HepG2 (cell line): ENCODE data around the gene CRISPLD2. TPM values are rescaled to one million over a fixed set of nuclear protein-coding genes. Genes with fewer than 3 reads are reported as not detected.

Experiments used
- ATAC-seq: fragments of 200-7000 bp; cut with Tn5 transposase; 3 replicates; pipeline ENCODE4 v1.9.1; 2020; ENCODE audit warnings: mild to moderate bottlenecking, moderate library complexity
- BruUV-seq: library from RNA; stranded (reverse); fragments of 400-500 nt; replicated peaks from 2 replicates; lab custom pipeline; 2021; lab: Mats Ljungman, UMichigan
- CTCF ChIA-PET: fragments of 300-600 bp; formaldehyde crosslinking; extraction: SDS; loops from one replicate; lab custom pipeline; 2021; ENCODE audit warnings: low total read pairs, inconsistent platforms, low intra/inter-chr PET ratio; lab: Yijun Ruan, JAX
- POLR2A ChIA-PET: fragments of 350-600 bp; sonication (Branson Sonifier 250); formaldehyde crosslinking; loops from one replicate; lab custom pipeline; 2020; ENCODE audit warnings: antibody characterized with exemption, inconsistent platforms; lab: Yijun Ruan, JAX
- DNase-seq: peaks from one replicate; pipeline ENCODE4 v3.0.0-alpha.2; 2015; ENCODE audit warnings: low spot score
- FAIRE-seq: peaks from 3 replicates; lab custom pipeline; 2011; peaks lifted over from hg19 to GRCh38; lab: Jason Lieb, UNC
- H2AFZ ChIP-seq: one replicate; pipeline ENCODE4 v1.6.1; 2011; ENCODE audit warnings: low read length, inconsistent platforms
- H3K27ac ChIP-seq: fragments of 300-600 bp; 3 replicates; pipeline ENCODE4 v1.8.0; 2011; ENCODE audit warnings: mixed run types, mild to moderate bottlenecking, mixed read lengths, low read length, inconsistent platforms; ENCODE audit not compliant: insufficient read depth; ENCODE audit errors: extremely low read length
- H3K27me3 ChIP-seq, 2 experiments: fragments of 200-600 bp in 1 of 2; 2 replicates in 1 of 2; 3 replicates in 1 of 2; pipeline versions ENCODE4 v1.6.0 to v1.8.0; 2011; ENCODE audit warnings: low read length in 2 of 2, mild to moderate bottlenecking in 2 of 2, moderate library complexity in 2 of 2, inconsistent platforms in 1 of 2; ENCODE audit not compliant: insufficient read depth in 2 of 2, control insufficient read depth in 1 of 2
- H3K36me3 ChIP-seq, 2 experiments: fragments of 200-600 bp in 1 of 2; replicated peaks in 1 of 2; 2 replicates in 1 of 2; 3 replicates in 1 of 2; pipeline versions ENCODE4 v1.5.1 to v1.8.0; 2011; ENCODE audit warnings: low read length in 2 of 2, inconsistent platforms in 1 of 2; ENCODE audit not compliant: insufficient read depth in 2 of 2, control insufficient read depth in 1 of 2
- H3K4me1 ChIP-seq: 2 replicates; pipeline ENCODE4 v1.5.1; 2012; ENCODE audit warnings: low read length, inconsistent platforms; ENCODE audit not compliant: insufficient read depth
- H3K4me2 ChIP-seq: 2 replicates; pipeline ENCODE4 v1.6.0; 2011; ENCODE audit warnings: low read depth, low read length, inconsistent platforms
- H3K4me3 ChIP-seq, 3 experiments: fragments of 200-600 bp in 1 of 3; sonication (generic), shearing (Covaris generic) in 1 of 3; replicated peaks in 1 of 3; 2 replicates each; pipeline ENCODE4 v1.5.1; 2011 to 2016; ENCODE audit warnings: low read length in 3 of 3, inconsistent platforms in 2 of 3, low read depth in 2 of 3, mild to moderate bottlenecking in 2 of 3, control low read depth in 1 of 3, mixed read lengths in 1 of 3; ENCODE audit not compliant: insufficient read depth in 1 of 3
- H3K79me2 ChIP-seq: one replicate; pipeline ENCODE4 v1.6.1; 2011; ENCODE audit warnings: low read length, inconsistent platforms; ENCODE audit not compliant: insufficient read depth
- H3K9ac ChIP-seq: 2 replicates; pipeline ENCODE4 v1.6.0; 2011; ENCODE audit warnings: mild to moderate bottlenecking, low read depth, low read length, inconsistent platforms; ENCODE audit not compliant: insufficient read depth
- H3K9me3 ChIP-seq: 2 replicates; pipeline ENCODE4 v1.5.1; 2012; ENCODE audit warnings: mild to moderate bottlenecking, low read length
- H4K20me1 ChIP-seq: 2 replicates; pipeline ENCODE4 v1.6.0; 2011; ENCODE audit warnings: inconsistent platforms, mild to moderate bottlenecking, low read length, moderate library complexity; ENCODE audit not compliant: insufficient read depth
- BRF2 ChIP-seq: sonication (generic); formaldehyde crosslinking; IDR thresholded peaks from 2 replicates; pipeline ENCODE4 v1.8.1; 2022; ENCODE audit warnings: mild to moderate bottlenecking, missing genetic modification reagents
- HIVEP1 ChIP-seq: sonication (generic); formaldehyde crosslinking; IDR thresholded peaks from 2 replicates; pipeline ENCODE4 v1.4.0; 2020; ENCODE audit warnings: mild to moderate bottlenecking, missing genetic modification reagents
- MIER2 ChIP-seq: IDR thresholded peaks from 2 replicates; pipeline ENCODE4 v1.6.1; 2016; ENCODE audit warnings: missing biosample characterization, missing genetic modification reagents
- MXI1 ChIP-seq: IDR thresholded peaks from 3 replicates; pipeline ENCODE4 v1.6.1; 2012; ENCODE audit warnings: low read depth, low read length, inconsistent platforms, borderline replicate concordance
- PBX3 ChIP-seq: sonication (generic); formaldehyde crosslinking; IDR thresholded peaks from 2 replicates; pipeline ENCODE4 v1.8.1; 2023; ENCODE audit warnings: missing genetic modification reagents, inconsistent platforms, borderline replicate concordance
- PRDM10 ChIP-seq: sonication (generic); formaldehyde crosslinking; IDR thresholded peaks from 2 replicates; pipeline ENCODE4 v1.4.0; 2020; ENCODE audit warnings: low read depth, missing genetic modification reagents
- RARA ChIP-seq: IDR thresholded peaks from 2 replicates; pipeline ENCODE4 v1.6.1; 2016; ENCODE audit warnings: missing genetic modification reagents, missing compliant biosample characterization
- SKI ChIP-seq: fragments of 450-650 bp; IDR thresholded peaks from one replicate; pipeline ENCODE4 v1.6.1; 2018; ENCODE audit warnings: mild to moderate bottlenecking; ENCODE audit not compliant: partially characterized antibody
- TBP ChIP-seq: sonication (generic); formaldehyde crosslinking; IDR thresholded peaks from 2 replicates; pipeline ENCODE4 v1.5.0; 2020; ENCODE audit warnings: missing genetic modification reagents
- ZBTB25 ChIP-seq: IDR thresholded peaks from 2 replicates; pipeline ENCODE4 v1.6.1; 2018; ENCODE audit warnings: missing genetic modification reagents
- ZNF432 ChIP-seq: sonication (generic); formaldehyde crosslinking; IDR thresholded peaks from 2 replicates; pipeline ENCODE4 v1.5.0; 2020; ENCODE audit warnings: missing genetic modification reagents, mild to moderate bottlenecking, borderline replicate concordance
- ZNF503 ChIP-seq: sonication (generic); formaldehyde crosslinking; IDR thresholded peaks from 2 replicates; pipeline ENCODE4 v1.4.0; 2020; ENCODE audit warnings: missing genetic modification reagents
- ZNF563 ChIP-seq: sonication (generic); formaldehyde crosslinking; IDR thresholded peaks from 2 replicates; pipeline ENCODE4 v1.8.0; 2022; ENCODE audit warnings: mild to moderate bottlenecking, moderate library complexity, missing genetic modification reagents
- ZNF883 ChIP-seq: sonication (generic); formaldehyde crosslinking; IDR thresholded peaks from 2 replicates; pipeline ENCODE4 v1.5.1; 2020; ENCODE audit warnings: mild to moderate bottlenecking, missing genetic modification reagents; ENCODE audit errors: not compliant biosample characterization
- WGBS: methylation state at CpG from one replicate; pipeline ENCODE4 v1.1.6; 2017; ENCODE audit warnings: low lambda C conversion rate; 5-methylcytosine and 5-hydroxymethylcytosine counted together
- in situ Hi-C: cut with HindIII; loops from 2 replicates; pipeline ENCODE4 v1.10.0; 2017; ENCODE audit warnings: low pct_unique_long_range_greater_than_20kb; ENCODE audit not compliant: extremely low pct_ligation_motif_present
- intact Hi-C: fragments of 100-400 bp; cut with micrococcal nuclease; formaldehyde crosslinking; loops from one replicate; pipeline ENCODE4 v1.10.0; 2022; ENCODE audit not compliant: unreplicated experiment
- polyA plus RNA-seq, 8 experiments: library from polyadenylated mRNA; depleted of rRNA in 3 of 8; stranded (reverse) in 7 of 8; unstranded in 1 of 8; fragments of >200 nt; fragmentation: Illumina TruSeq in 4 of 8; extraction: Trizol in 4 of 8; gene quantifications; 2 replicates each; pipeline versions ENCODE4 v1.2.1 to v1.2.3, GENCODE V29; 2011 to 2016; ENCODE audit warnings: low read depth in 4 of 8, missing spikeins in 1 of 8, mixed read lengths in 1 of 8; ENCODE audit not compliant: insufficient read depth in 1 of 8
- total RNA-seq, 5 experiments: library from RNA; depleted of rRNA; stranded (reverse); fragments of >200 nt; fragmentation: Illumina TruSeq; extraction: Trizol; gene quantifications; 2 replicates each; pipeline ENCODE4 v1.2.3, GENCODE V29; 2016; ENCODE audit warnings: low read depth in 1 of 5

The CRISPLD2 gene
- total and polyA plus RNA-seq, 2 of the 13 experiments (the other 11 are each of a cell fraction or from before 2014, with no cell fraction given), result 0.04 to 0.31 TPM

GRCh38 chr16:84879569-84880487 is 60.0 kb downstream of the CRISPLD2 start:
- H2AFZ ChIP-seq, result no peak overlapping the region
- no peak overlapping the region for H3K4me3 ChIP-seq
- CTCF ChIA-PET, result no interaction called here
- in situ Hi-C loops, result no loop called here
- no peak overlapping the region for H3K9ac ChIP-seq
- peaks cover 0 to 24% of the 10 kb centered on the region in 2 experiments; a peak in 3 of 5 replicates for H3K27me3 ChIP-seq
- H4K20me1 ChIP-seq, result no peaks in the 10 kb centered on the region
- BruUV-seq, result no TSS peak
- intact Hi-C loops, result no loop called here
- DNase-seq, result no peak
- H3K4me2 ChIP-seq, result no peak overlapping the region
- 40% methylated on average over 11 of the region's 11 CpGs for WGBS
- no peak for ATAC-seq
- no peaks in the 10 kb centered on the region for H3K79me2 ChIP-seq
- H3K36me3 ChIP-seq, result no peaks in the 10 kb centered on the region
- no peaks in the 10 kb centered on the region for H3K9me3 ChIP-seq
- POLR2A ChIA-PET, result no interaction called here
- H3K27ac ChIP-seq, result no peak overlapping the region
- peaks cover 12% of the 10 kb centered on the region for H3K4me1 ChIP-seq
- FAIRE-seq, result no peak
- TF ChIP-seq ZNF503 (CRISPR knock-in tag) (no peak), MIER2 (no peak), ZNF883 (CRISPR knock-in tag) (no peak), PBX3 (no peak), TBP (no peak), ZNF563 (CRISPR knock-in tag) (no peak), ZNF432 (CRISPR knock-in tag) (no peak), BRF2 (no peak), HIVEP1 (CRISPR knock-in tag) (no peak), RARA (no peak), PRDM10 (no peak), MXI1 (no peak), ZBTB25 (no peak), SKI (no peak)
